H1 (cell line): ENCODE results near the gene PDCD6IP. TPM values are rescaled to one million over a fixed set of nuclear protein-coding genes. Genes with fewer than 3 reads are reported as not detected.

Source experiments
- ASH2L ChIP-seq: fragments of 200-600, 300-600 bp; sonication (generic); IDR thresholded peaks from one replicate; pipeline ENCODE4 v1.7.1; 2017; ENCODE audit warnings: low read length
- GABPA ChIP-seq: IDR thresholded peaks from 2 replicates; pipeline ENCODE4 v1.6.1; 2011; ENCODE audit warnings: mild to moderate bottlenecking, low read length, moderate library complexity, borderline replicate concordance; ENCODE audit not compliant: insufficient read depth
- SP1 ChIP-seq: IDR thresholded peaks from 2 replicates; pipeline ENCODE4 v1.6.1; 2011; ENCODE audit warnings: low read depth, low read length
- TCF12 ChIP-seq: IDR thresholded peaks from 2 replicates; pipeline ENCODE4 v1.6.1; 2011; ENCODE audit warnings: low read depth, mild to moderate bottlenecking, low read length
- polyA plus RNA-seq, 7 experiments: library from polyadenylated mRNA; depleted of rRNA in 3 of 7; stranded (reverse) in 5 of 7; unstranded in 2 of 7; fragments of >200 nt in 5 of 7; fragments of 200-250 nt in 2 of 7; gene quantifications; 1 replicate in 5 of 7; 2 replicates in 1 of 7; 4 replicates in 1 of 7; pipeline versions ENCODE4 v1.2.1 to v1.2.3, GENCODE V29; 2011 to 2013; ENCODE audit warnings: missing spikeins in 2 of 7, mixed read lengths in 2 of 7
- total RNA-seq: library from RNA; stranded (reverse); fragmentation: NEBNext Ultra II Directional; extraction: Animal tissue kit (Norgen Biotek cat#: 25700); gene quantifications from 2 replicates; pipeline ENCODE4 v1.2.1, GENCODE V29; 2021
- TF ChIP-seq, protein P1 (sequence below), 3 experiments: IDR thresholded peaks; 1 replicate in 2 of 3; 2 replicates in 1 of 3; pipeline versions ENCODE4 v1.5.1 to v1.6.1; 2011; ENCODE audit warnings: low read length in 3 of 3, mild to moderate bottlenecking in 3 of 3, inconsistent platforms in 2 of 3, low read depth in 1 of 3, moderate library complexity in 1 of 3; ENCODE audit not compliant: insufficient read depth in 1 of 3; ENCODE audit errors: control extremely low read depth in 1 of 3

Gene PDCD6IP
- total and polyA plus RNA-seq, 2 of the 8 experiments (the other 6 are each of a cell fraction or from before 2014, with no cell fraction given), result 61.7 to 155 TPM

- TF ChIP-seq ASH2L, result no peak
- no peak for TF ChIP-seq TCF12
- no peak for TF ChIP-seq GABPA
- TF ChIP-seq, protein P1, sequence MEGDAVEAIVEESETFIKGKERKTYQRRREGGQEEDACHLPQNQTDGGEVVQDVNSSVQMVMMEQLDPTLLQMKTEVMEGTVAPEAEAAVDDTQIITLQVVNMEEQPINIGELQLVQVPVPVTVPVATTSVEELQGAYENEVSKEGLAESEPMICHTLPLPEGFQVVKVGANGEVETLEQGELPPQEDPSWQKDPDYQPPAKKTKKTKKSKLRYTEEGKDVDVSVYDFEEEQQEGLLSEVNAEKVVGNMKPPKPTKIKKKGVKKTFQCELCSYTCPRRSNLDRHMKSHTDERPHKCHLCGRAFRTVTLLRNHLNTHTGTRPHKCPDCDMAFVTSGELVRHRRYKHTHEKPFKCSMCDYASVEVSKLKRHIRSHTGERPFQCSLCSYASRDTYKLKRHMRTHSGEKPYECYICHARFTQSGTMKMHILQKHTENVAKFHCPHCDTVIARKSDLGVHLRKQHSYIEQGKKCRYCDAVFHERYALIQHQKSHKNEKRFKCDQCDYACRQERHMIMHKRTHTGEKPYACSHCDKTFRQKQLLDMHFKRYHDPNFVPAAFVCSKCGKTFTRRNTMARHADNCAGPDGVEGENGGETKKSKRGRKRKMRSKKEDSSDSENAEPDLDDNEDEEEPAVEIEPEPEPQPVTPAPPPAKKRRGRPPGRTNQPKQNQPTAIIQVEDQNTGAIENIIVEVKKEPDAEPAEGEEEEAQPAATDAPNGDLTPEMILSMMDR (IDR thresholded peaks at IDR 0.05; ENCODE audit: control extremely low read depth in 1 of 3, insufficient read depth in 1 of 3, low read depth in 1 of 3, low read length in 3 of 3), result no peak
- TF ChIP-seq SP1, result no peak
These were observed 100.5 kb downstream of the PDCD6IP start (continued) for GRCh38 chr3:33898901-33899300.
